Measurements from ENCODE around the gene REEP1.

- TF ChIP-seq CTCF (conservative IDR thresholded peaks at IDR 0.05; ENCODE audit: low read depth, low read length) (no peak), RAD21 (IDR thresholded peaks at IDR 0.05; ENCODE audit: low read length) (no peak), RFX5 (IDR thresholded peaks at IDR 0.05; ENCODE audit: low read depth, low read length) (no peak)
Measured at GRCh38 chr2:86203614-86204013, 133.8 kb downstream of the REEP1 start.

Data from IMR-90 (cell line).